GM18858 (cell line): ENCODE data around the gene PEX10.

Experiments
- ATAC-seq: cut with Tn5 transposase; IDR thresholded peaks from one replicate; pipeline ENCODE4 v1.9.1; 2021; ENCODE audit not compliant: unreplicated experiment

Gene PEX10

DNA sequence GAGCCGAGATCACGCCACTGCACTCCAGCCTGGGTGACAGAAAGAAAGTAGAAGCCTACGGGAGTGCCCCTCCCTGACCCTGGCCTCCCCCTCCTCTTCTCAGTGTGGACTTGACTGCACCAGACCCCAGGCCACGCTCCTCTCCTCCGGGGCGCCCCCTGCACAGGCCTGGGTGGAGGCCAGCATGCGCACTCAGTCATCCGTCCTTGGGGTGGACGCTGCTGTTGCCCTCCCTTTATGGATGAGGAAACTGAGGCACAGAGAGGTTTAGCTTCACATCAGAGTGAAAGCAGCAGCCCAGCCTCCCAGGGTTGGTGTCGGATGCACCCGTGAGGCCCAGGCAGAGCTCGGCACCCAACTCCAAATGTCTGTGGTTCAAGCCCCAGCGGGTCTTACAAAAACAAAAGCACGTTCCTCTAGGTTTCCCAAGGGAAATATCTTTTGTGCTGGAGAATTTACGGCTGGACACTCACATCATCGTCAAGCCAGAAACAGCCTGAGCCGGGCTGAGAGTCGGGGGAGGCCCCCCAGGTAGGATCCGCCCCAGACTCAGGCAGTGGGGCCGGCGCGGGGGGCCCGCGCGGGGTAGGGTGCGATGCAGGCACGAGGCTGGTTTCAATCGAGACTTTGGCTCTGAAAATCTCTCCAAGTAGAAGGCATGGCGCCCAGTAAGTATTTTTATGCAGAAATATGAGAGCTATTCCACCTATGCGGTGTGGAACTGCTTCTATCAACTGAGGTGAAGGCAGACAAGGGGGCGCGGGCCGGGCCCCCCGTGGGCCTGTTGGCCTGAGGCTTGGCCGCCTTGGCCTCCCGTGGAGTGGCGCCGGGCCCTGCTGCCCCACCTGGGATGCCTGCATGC is 57.6 kb downstream of the PEX10 start:
- ATAC-seq, result no peak
